Right lobe of liver (tissue), 6 donors: ENCODE data around the gene PCDHA9. TPM values are rescaled to one million over a fixed set of nuclear protein-coding genes. Genes with fewer than 3 reads are reported as not detected.
A peak's percentile ranks its signal among the peaks of the same experiment; 100 is the strongest.
"Not testable (repeated sequence)": the region's sequence is repeated elsewhere in the genome, so short reads cannot be mapped to it uniquely, and the experiment has no call there.

Source experiments
- ATAC-seq, 4 donors: fragments of 200-7000 bp; cut with Tn5 transposase; one replicate each; pipeline ENCODE4 v1.9.1; 2020; ENCODE audit warnings: mild to moderate bottlenecking in 4 of 4, moderate library complexity in 4 of 4
- DNase-seq, 3 donors: peaks; one replicate each; pipeline ENCODE4 v3.0.0-alpha.2; 2020
- H3K27ac ChIP-seq, 3 donors: fragments of 200-600 bp; one replicate each; pipeline ENCODE4 v1.8.0; 2022
- H3K27me3 ChIP-seq, 2 donors: fragments of 200-600 bp; one replicate each; pipeline ENCODE4 v1.8.0; 2022
- H3K36me3 ChIP-seq, 4 donors: fragments of 200-600 bp; sonication (generic) in 1 of 4; one replicate each; pipeline versions ENCODE4 v1.5.1 to v1.8.0; 2017 to 2022; ENCODE audit warnings: control low read depth in 1 of 4
- H3K4me1 ChIP-seq, 4 donors: fragments of 200-600 bp; sonication (generic) in 1 of 4; one replicate each; pipeline versions ENCODE4 v1.5.1 to v1.8.0; 2017 to 2022; ENCODE audit warnings: control low read depth in 1 of 4
- H3K4me3 ChIP-seq, 3 donors: fragments of 200-600 bp; one replicate each; pipeline ENCODE4 v1.8.0; 2022
- H3K9me3 ChIP-seq, 4 donors: fragments of 200-600 bp; sonication (generic) in 1 of 4; one replicate each; pipeline versions ENCODE4 v1.5.1 to v1.8.0; 2017 to 2022; ENCODE audit warnings: control low read depth in 1 of 4
- POLR2A ChIP-seq: fragments of 450-650 bp; IDR thresholded peaks from one replicate; pipeline ENCODE4 v1.6.1; 2017; ENCODE audit warnings: antibody characterized with exemption, mild to moderate bottlenecking
- WGBS: methylation state at CpG from one replicate; pipeline ENCODE4 v1.1.6; 2018; ENCODE audit warnings: low coverage, low lambda C conversion rate; ENCODE audit not compliant: insufficient coverage; ENCODE audit errors: missing lambda C conversion rate; 5-methylcytosine and 5-hydroxymethylcytosine counted together
- intact Hi-C, 2 donors: fragments of 100-400 bp; cut with DNase I; formaldehyde crosslinking; loops; one replicate each; pipeline versions ENCODE4 v1.11.2 to v1.14.1; 2022
- total RNA-seq, 6 experiments: library from RNA; depleted of rRNA in 2 of 6; stranded (reverse); fragments of >200 nt in 2 of 6; fragmentation: NEBNext Ultra II Directional in 3 of 6; extraction: Animal tissue kit (Norgen Biotek cat#: 25700) in 3 of 6; gene quantifications; one replicate each; pipeline versions ENCODE4 v1.1.0 to v1.2.4, GENCODE V29; 2016 to 2023
- TF ChIP-seq, protein P1 (sequence below), 4 donors: fragments of 200-600 bp in 3 of 4; fragments of 450-650 bp in 1 of 4; IDR thresholded peaks; one replicate each; pipeline versions ENCODE4 v1.5.1 to v1.8.0; 2016 to 2022; ENCODE audit warnings: antibody characterized with exemption in 4 of 4, mild to moderate bottlenecking in 2 of 4
- donor health status: DM: no; HTN: yes; CAD: no.
- donor health status: DM: no; HTN: no; CAD: no.
- donor health status: DM: no; HTN: no; CAD: no.
- donor health status: DM: no; HTN: yes; CAD: no.
- donor health status: DM: no; HTN: yes; CAD: no.

The PCDHA9 gene
- total RNA-seq, 6 experiments from 2014 or later, result not detected

DNA sequence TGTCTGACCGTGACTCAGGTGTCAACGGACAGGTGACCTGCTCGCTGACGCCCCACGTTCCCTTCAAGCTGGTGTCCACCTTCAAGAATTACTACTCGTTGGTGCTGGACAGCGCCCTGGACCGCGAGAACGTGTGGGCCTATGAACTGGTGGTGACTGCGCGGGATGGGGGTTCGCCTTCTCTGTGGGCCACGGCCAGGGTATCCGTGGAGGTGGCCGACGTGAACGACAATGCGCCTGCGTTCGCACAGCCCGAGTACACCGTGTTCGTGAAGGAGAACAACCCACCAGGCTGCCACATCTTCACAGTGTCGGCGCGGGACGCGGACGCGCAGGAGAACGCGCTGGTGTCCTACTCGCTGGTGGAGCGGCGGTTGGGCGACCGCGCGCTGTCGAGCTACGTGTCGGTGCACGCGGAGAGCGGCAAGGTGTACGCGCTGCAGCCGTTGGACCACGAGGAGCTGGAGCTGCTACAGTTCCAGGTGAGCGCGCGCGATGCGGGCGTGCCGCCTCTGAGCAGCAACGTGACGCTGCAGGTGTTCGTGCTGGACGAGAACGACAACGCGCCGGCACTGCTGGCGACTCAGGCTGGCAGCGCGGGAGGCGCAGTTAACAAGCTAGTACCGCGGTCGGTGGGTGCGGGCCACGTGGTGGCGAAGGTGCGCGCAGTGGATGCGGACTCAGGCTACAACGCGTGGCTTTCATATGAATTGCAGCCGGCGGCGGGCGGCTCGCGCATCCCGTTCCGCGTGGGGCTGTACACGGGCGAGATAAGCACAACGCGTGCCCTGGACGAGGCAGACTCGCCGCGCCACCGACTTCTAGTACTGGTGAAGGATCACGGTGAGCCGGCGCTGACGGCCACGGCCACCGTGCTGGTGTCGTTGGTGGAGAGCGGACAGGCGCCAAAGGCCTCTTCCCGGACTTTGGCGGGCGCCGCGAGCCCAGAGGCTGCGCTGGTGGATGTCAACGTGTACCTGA, 22.3 kb downstream of the PCDHA9 start:
- WGBS, result 70% methylated on average over 23 of the region's 114 CpGs
- no peak for TF ChIP-seq POLR2A
- TF ChIP-seq, protein P1, sequence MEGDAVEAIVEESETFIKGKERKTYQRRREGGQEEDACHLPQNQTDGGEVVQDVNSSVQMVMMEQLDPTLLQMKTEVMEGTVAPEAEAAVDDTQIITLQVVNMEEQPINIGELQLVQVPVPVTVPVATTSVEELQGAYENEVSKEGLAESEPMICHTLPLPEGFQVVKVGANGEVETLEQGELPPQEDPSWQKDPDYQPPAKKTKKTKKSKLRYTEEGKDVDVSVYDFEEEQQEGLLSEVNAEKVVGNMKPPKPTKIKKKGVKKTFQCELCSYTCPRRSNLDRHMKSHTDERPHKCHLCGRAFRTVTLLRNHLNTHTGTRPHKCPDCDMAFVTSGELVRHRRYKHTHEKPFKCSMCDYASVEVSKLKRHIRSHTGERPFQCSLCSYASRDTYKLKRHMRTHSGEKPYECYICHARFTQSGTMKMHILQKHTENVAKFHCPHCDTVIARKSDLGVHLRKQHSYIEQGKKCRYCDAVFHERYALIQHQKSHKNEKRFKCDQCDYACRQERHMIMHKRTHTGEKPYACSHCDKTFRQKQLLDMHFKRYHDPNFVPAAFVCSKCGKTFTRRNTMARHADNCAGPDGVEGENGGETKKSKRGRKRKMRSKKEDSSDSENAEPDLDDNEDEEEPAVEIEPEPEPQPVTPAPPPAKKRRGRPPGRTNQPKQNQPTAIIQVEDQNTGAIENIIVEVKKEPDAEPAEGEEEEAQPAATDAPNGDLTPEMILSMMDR (IDR thresholded peaks at IDR 0.05), result no peak
- no peak overlapping the region for H3K4me3 ChIP-seq
- H3K27me3 ChIP-seq, result peaks cover 0 to 6% of the 10 kb centered on the region in 2 donors
- peak in 1 of 3 donors; percentile 50 for DNase-seq
- no peak overlapping the region for H3K27ac ChIP-seq
- H3K36me3 ChIP-seq, result no peaks in the 10 kb centered on the region
- H3K4me1 ChIP-seq, result no peaks in the 10 kb centered on the region
- no peak for ATAC-seq
- intact Hi-C loops, result no loop called here
- no peaks in the 10 kb centered on the region for H3K9me3 ChIP-seq

DNA sequence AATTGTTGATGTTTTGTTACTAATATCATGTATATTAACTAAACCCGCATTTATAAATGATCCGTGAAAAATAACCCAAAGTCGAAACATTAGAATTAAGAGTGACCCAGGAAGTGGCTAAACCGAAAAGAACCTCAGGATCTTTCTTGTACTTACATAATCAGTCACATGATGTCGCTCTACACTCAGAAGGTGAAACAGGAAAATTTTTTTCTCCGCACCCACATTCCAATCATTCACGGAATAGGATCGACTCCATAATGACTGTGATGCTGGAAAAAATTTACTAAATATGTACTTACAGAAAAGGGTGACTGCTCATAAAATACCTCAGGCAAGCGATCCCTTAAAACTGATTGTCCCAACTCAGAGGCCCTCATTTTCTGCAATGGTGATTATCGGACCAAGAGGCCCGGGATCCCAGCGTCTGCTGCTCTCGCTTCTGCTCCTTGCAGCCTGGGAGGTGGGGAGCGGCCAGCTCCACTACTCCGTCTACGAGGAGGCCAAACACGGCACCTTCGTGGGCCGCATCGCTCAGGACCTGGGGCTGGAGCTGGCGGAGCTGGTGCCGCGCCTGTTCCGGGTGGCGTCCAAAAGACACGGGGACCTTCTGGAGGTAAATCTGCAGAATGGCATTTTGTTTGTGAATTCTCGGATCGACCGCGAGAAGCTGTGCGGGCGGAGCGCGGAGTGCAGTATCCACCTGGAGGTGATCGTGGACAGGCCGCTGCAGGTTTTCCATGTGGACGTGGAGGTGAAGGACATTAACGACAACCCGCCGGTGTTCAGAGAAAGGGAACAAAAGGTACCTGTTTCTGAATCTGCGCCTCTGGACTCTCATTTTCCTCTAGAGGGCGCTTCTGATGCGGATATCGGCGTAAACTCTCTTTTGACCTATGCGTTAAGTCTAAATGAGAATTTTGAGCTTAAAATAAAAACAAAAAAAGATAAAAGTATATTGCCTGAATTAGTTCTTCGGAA, 27.2 kb downstream of the PCDHA9 start, which contains the start of gene PCDHA12:
Gene PCDHA12 (plus strand): TSS at position 224 of the 981 bp plus-strand sequence. CDS start 165 bp downstream, at position 389.
- no peaks in the 10 kb centered on the region for H3K4me1 ChIP-seq
- peaks cover 0 to 10% of the 10 kb centered on the region in 2 donors for H3K27me3 ChIP-seq
- intact Hi-C loops, result no loop called here
- peaks cover 0 to 6% (median 0%) of the 10 kb centered on the region in 4 donors for H3K9me3 ChIP-seq
- TF ChIP-seq POLR2A, result no peak
- TF ChIP-seq, protein P1 (IDR thresholded peaks at IDR 0.05), result peak in 1 of 4 donors; percentile 7
- DNase-seq (no peak), ATAC-seq (peak in 1 of 4 donors; percentile 19)
- H3K27ac ChIP-seq, result no peak within 1 kb of the TSS
- WGBS, result 26% methylated on average over 35 of the region's 47 CpGs
- H3K36me3 ChIP-seq, result no peaks in the 10 kb centered on the region
- no peak within 1 kb of the TSS for H3K4me3 ChIP-seq

DNA sequence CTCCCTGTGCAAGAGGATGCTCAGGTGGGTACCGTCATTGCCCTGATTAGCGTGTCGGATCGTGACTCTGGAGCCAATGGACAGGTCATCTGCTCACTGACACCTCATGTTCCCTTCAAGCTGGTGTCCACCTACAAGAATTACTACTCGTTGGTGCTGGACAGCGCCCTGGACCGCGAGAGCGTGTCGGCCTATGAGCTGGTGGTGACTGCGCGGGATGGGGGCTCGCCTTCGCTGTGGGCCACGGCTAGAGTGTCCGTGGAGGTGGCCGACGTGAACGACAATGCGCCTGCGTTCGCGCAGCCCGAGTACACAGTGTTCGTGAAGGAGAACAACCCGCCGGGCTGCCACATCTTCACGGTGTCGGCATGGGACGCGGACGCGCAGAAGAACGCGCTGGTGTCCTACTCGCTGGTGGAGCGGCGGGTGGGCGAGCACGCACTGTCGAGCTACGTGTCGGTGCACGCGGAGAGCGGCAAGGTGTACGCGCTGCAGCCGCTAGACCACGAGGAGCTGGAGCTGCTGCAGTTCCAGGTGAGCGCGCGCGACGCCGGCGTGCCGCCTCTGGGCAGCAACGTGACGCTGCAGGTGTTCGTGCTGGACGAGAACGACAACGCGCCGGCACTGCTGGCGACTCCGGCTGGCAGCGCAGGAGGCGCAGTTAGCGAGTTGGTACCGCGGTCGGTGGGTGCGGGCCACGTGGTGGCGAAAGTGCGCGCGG, 28.5 kb downstream of the PCDHA9 start:
- ATAC-seq, intact Hi-C loops, DNase-seq: not testable (repeated sequence)

DNA sequence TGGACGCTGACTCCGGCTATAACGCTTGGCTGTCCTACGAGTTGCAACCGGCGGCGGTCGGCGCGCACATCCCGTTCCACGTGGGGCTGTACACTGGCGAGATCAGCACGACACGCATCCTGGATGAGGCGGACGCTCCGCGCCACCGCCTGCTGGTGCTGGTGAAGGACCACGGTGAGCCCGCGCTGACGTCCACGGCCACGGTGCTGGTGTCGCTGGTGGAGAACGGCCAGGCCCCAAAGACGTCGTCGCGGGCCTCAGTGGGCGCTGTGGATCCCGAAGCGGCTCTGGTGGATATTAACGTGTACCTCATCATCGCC, 29.0 kb downstream of the PCDHA9 start:
- Histone ChIP-seq H3K27me3 (peaks cover 0 to 10% of the 10 kb centered on the region in 2 donors), H3K4me3 (no peak overlapping the region), H3K4me1 (no peaks in the 10 kb centered on the region), H3K36me3 (no peaks in the 10 kb centered on the region), H3K27ac (no peak overlapping the region), H3K9me3 (peaks cover 0 to 6% (median 0%) of the 10 kb centered on the region in 4 donors)
- ATAC-seq (no peak), DNase-seq (no peak)
- intact Hi-C loops, result no loop called here
- TF ChIP-seq, protein P1 (IDR thresholded peaks at IDR 0.05), result no peak
- TF ChIP-seq POLR2A, result no peak
- no CpG with 5 or more reads among the region's 37 CpGs for WGBS

More for the DNA sequence above, 28.5 kb downstream of the PCDHA9 start:
- not testable (repeated sequence) for H3K36me3 ChIP-seq, H3K4me3 ChIP-seq, H3K9me3 ChIP-seq, H3K4me1 ChIP-seq, H3K27ac ChIP-seq
- H3K27me3 ChIP-seq, result peaks cover 0 to 10% of the 10 kb centered on the region in 2 donors
- 34% methylated on average over 13 of the region's 80 CpGs for WGBS
